A673 (cell line): ENCODE measurements around the gene TMEM150C. TPM values are rescaled to one million over a fixed set of nuclear protein-coding genes. Genes with fewer than 3 reads are reported as not detected.

Experiments used
- BruUV-seq: library from RNA; stranded (reverse); fragments of 400-500 nt; replicated peaks from 2 replicates; lab custom pipeline; 2021; lab: Mats Ljungman, UMichigan
- CTCF ChIA-PET: fragments of 300-600 bp; sonication (Branson Sonifier 250); formaldehyde crosslinking; loops from one replicate; lab custom pipeline; 2022; ENCODE audit warnings: antibody characterized with exemption; lab: Charles Lee
- POLR2A ChIA-PET: fragments of 300-600 bp; sonication (Branson Sonifier 250); formaldehyde crosslinking; loops from one replicate; lab custom pipeline; 2022; ENCODE audit warnings: antibody characterized with exemption; ENCODE audit not compliant: low non-redundant PET; lab: Charles Lee
- DNase-seq: peaks from one replicate; pipeline ENCODE4 v3.0.0-alpha.2; 2015; ENCODE audit warnings: low spot score
- H3K27ac ChIP-seq: fragments of 200-600 bp; sonication (generic); 2 replicates; pipeline ENCODE4 v1.5.1; 2016; ENCODE audit warnings: mixed run types, low read depth, mild to moderate bottlenecking, mixed read lengths, antibody characterized with exemption, low read length; ENCODE audit not compliant: poor library complexity, severe bottlenecking
- H3K27me3 ChIP-seq: fragments of 200-600 bp; sonication (generic); replicated peaks from 2 replicates; pipeline ENCODE4 v1.6.1; 2017; ENCODE audit warnings: mixed run types, low read depth, mild to moderate bottlenecking, mixed read lengths, antibody characterized with exemption, low read length; ENCODE audit not compliant: insufficient read depth, poor library complexity
- H3K36me3 ChIP-seq: fragments of 200-600 bp; sonication (generic); 2 replicates; pipeline ENCODE4 v1.6.1; 2016; ENCODE audit warnings: mixed run types, mild to moderate bottlenecking, mixed read lengths, antibody characterized with exemption, low read length; ENCODE audit not compliant: insufficient read depth, poor library complexity, severe bottlenecking
- H3K4me1 ChIP-seq: fragments of 200-600 bp; sonication (generic); 2 replicates; pipeline ENCODE4 v1.6.1; 2017; ENCODE audit warnings: mixed run types, mild to moderate bottlenecking, mixed read lengths, antibody characterized with exemption, low read length; ENCODE audit not compliant: insufficient read depth, poor library complexity, severe bottlenecking
- H3K4me3 ChIP-seq: fragments of 200-600 bp; sonication (generic); 2 replicates; pipeline ENCODE4 v1.5.1; 2016; ENCODE audit warnings: low read depth, mixed run types, mild to moderate bottlenecking, mixed read lengths, low read length; ENCODE audit not compliant: poor library complexity, severe bottlenecking
- H3K9me3 ChIP-seq: fragments of 200-600 bp; sonication (generic); 2 replicates; pipeline ENCODE4 v1.6.1; 2016; ENCODE audit warnings: mixed run types, low read depth, mild to moderate bottlenecking, mixed read lengths, antibody characterized with exemption, low read length; ENCODE audit not compliant: poor library complexity, severe bottlenecking
- EZH2 ChIP-seq: fragments of 200-600 bp; sonication (generic); IDR thresholded peaks from 2 replicates; pipeline ENCODE4 v1.6.1; 2017; ENCODE audit warnings: borderline replicate concordance, low read depth, mild to moderate bottlenecking, mixed read lengths, antibody characterized with exemption, low read length; ENCODE audit not compliant: poor library complexity, severe bottlenecking
- intact Hi-C: fragments of 100-400 bp; cut with micrococcal nuclease; formaldehyde crosslinking; loops from one replicate; pipeline ENCODE4 v1.10.0; 2022; ENCODE audit not compliant: unreplicated experiment
- total RNA-seq: library from RNA; stranded (reverse); gene quantifications from 2 replicates; pipeline ENCODE4 v1.2.3, GENCODE V29; 2021
- TF ChIP-seq, protein P1 (sequence below): fragments of 300-800, 200-600 bp; sonication (generic); conservative IDR thresholded peaks from 2 replicates; pipeline ENCODE4 v1.5.1; 2017; ENCODE audit warnings: low read depth, mild to moderate bottlenecking, antibody characterized with exemption, low read length, moderate library complexity, mixed read lengths

TMEM150C gene
- total RNA-seq, 1 experiment from 2014 or later: 0.34 TPM

GRCh38 chr4:82499738-82500434, 61.9 kb downstream of the TMEM150C start:
- Histone ChIP-seq H3K36me3 (no peaks in the 10 kb centered on the region), H3K9me3 (no peaks in the 10 kb centered on the region), H3K4me3 (no peak overlapping the region), H3K27me3 (no peaks in the 10 kb centered on the region), H3K4me1 (no peaks in the 10 kb centered on the region), H3K27ac (no peak overlapping the region)
- ChIA-PET CTCF (no interaction called here), POLR2A (no interaction called here)
- no TSS peak for BruUV-seq
- intact Hi-C loops: no loop called here
- TF ChIP-seq, protein P1, sequence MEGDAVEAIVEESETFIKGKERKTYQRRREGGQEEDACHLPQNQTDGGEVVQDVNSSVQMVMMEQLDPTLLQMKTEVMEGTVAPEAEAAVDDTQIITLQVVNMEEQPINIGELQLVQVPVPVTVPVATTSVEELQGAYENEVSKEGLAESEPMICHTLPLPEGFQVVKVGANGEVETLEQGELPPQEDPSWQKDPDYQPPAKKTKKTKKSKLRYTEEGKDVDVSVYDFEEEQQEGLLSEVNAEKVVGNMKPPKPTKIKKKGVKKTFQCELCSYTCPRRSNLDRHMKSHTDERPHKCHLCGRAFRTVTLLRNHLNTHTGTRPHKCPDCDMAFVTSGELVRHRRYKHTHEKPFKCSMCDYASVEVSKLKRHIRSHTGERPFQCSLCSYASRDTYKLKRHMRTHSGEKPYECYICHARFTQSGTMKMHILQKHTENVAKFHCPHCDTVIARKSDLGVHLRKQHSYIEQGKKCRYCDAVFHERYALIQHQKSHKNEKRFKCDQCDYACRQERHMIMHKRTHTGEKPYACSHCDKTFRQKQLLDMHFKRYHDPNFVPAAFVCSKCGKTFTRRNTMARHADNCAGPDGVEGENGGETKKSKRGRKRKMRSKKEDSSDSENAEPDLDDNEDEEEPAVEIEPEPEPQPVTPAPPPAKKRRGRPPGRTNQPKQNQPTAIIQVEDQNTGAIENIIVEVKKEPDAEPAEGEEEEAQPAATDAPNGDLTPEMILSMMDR: no peak
- no peak for TF ChIP-seq EZH2
- no peak for DNase-seq

GRCh38 chr4:82496349-82496748, 65.4 kb downstream of the TMEM150C start:
- no peaks in the 10 kb centered on the region for H3K36me3 ChIP-seq
- intact Hi-C loops: no loop called here
- BruUV-seq: no TSS peak
- H3K9me3 ChIP-seq: no peaks in the 10 kb centered on the region
- no peak overlapping the region for H3K27ac ChIP-seq
- TF ChIP-seq, protein P1: no peak
- TF ChIP-seq EZH2: no peak
- H3K4me1 ChIP-seq: no peaks in the 10 kb centered on the region
- no peaks in the 10 kb centered on the region for H3K27me3 ChIP-seq
- ChIA-PET CTCF (no interaction called here), POLR2A (no interaction called here)
- DNase-seq: no peak
- no peak overlapping the region for H3K4me3 ChIP-seq

- intact Hi-C loops: no loop called here
- no peaks in the 10 kb centered on the region for H3K27me3 ChIP-seq
- H3K9me3 ChIP-seq: no peaks in the 10 kb centered on the region
- H3K4me3 ChIP-seq: no peak overlapping the region
- DNase-seq: no peak
- POLR2A ChIA-PET: no interaction called here
- CTCF ChIA-PET: no interaction called here
- no peak for TF ChIP-seq EZH2
- TF ChIP-seq, protein P1: no peak
- H3K4me1 ChIP-seq: no peaks in the 10 kb centered on the region
- H3K36me3 ChIP-seq: no peaks in the 10 kb centered on the region
- no peak overlapping the region for H3K27ac ChIP-seq
- no TSS peak for BruUV-seq
Measured at GRCh38 chr4:82495666-82496065, 66.1 kb downstream of the TMEM150C start.
